EL (cell line): ENCODE results near the gene KLC3.

ENCODE experiments used
- DNase-seq: peaks from one replicate; pipeline ENCODE4 v3.0.0-alpha.2; 2016

Gene KLC3

GRCh38 chr19:45380107-45380506 is 39.6 kb downstream of the KLC3 start:
- DNase-seq: no peak

- DNase-seq: no peak
Observed at GRCh38 chr19:45382426-45382825, 41.9 kb downstream of the KLC3 start.

- no peak for DNase-seq
Observed at GRCh38 chr19:45385392-45386221, 45.1 kb downstream of the KLC3 start.

- DNase-seq: peak; percentile 38
Observed at GRCh38 chr19:45391346-45391745, 50.8 kb downstream of the KLC3 start.

GRCh38 chr19:45391871-45392665 is 51.5 kb downstream of the KLC3 start:
- no peak for DNase-seq

GRCh38 chr19:45395821-45396617 is 55.5 kb downstream of the KLC3 start:
- DNase-seq: no peak

GRCh38 chr19:45400192-45400591 is 59.6 kb downstream of the KLC3 start:
- no peak for DNase-seq
